ENCODE measurements around the gene NPFF. TPM values are rescaled to one million over a fixed set of nuclear protein-coding genes. Genes with fewer than 3 reads are reported as not detected.

NPFF gene
- total and polyA plus RNA-seq, 10 of the 15 experiments (the other 5 are each of a cell fraction or from before 2014, with no cell fraction given), result 0.21 to 0.69 (median 0.23) TPM; not detected in 7

DNA sequence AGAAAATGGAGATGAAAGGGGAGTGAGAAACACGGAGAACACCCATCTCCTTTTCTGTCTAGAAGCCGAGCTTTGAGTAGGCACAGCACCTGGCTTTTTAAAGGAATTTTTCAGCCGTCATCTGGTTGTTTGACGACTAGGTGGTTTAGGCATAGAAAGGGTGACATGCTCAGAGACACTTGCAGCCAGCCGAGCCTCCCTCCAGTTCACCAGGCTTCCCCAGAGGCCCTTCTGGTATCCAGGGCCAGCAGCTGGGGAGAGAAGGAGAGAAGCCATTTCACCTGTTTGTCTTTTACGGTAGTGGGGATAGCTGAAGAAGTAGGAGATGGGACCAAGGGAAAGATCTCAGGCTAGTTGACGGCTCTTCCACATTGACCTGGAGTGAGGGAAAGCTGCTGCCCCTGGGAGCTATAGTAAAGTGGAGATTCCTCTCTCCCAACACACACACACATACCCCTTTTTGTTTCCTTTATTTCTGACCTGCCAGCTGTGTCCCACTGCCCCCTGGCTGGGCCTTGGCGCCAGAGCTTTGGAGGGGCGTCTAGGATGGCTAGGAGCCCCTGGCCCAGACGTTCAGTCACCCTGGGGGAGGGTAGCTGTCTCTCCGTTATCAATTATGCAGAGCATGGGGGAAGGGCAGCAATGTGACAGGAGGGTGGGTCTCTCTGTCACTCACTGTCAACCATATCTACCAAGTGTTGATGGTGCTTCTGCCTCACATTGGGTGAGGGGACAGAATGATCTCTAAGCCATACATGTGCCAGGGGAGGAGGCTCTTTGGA is 13.5 kb downstream of the NPFF start:
- H3K27ac ChIP-seq (ENCODE audit: control insufficient read depth, insufficient read depth), result peak overlapping the region; percentile 46; the same call in 1 of the 2 replicates
- DNase-seq (ENCODE audit: low read depth, low spot score), result no peak
- peak overlapping the region; percentile 96 for H3K4me2 ChIP-seq (ENCODE audit: control insufficient read depth, insufficient read depth)
- WGBS (ENCODE audit: insufficient coverage, insufficient replicate concordance, low lambda C conversion rate, missing lambda C conversion rate), result 62% methylated on average over 11 of the region's 11 CpGs
- ATAC-seq, result peak; percentile 5
- in situ Hi-C loops (cut with MboI), result no loop called here
- peaks cover 17% of the 10 kb centered on the region for H3K4me1 ChIP-seq (ENCODE audit: control insufficient read depth, insufficient read depth, low read length)
- intact Hi-C loops (cut with micrococcal nuclease; ENCODE audit: unreplicated experiment), result no loop called here
- H2AFZ ChIP-seq (ENCODE audit: control insufficient read depth, low read depth, low read length), result peak overlapping the region; percentile 90
- ChIA-PET SMC1A (ENCODE audit: uncharacterized antibody, unreplicated experiment) (interaction anchor here (0.6 to 3.1 kb wide), 8 partner anchors 15 to 250 kb away, joined by 3 to 9 read pairs (median 3); no protein-coding TSS in a partner anchor), CTCF (interaction anchor here (0.8 to 4.8 kb wide), 7 partner anchors 9 to 169 kb away, joined by 3 to 20 read pairs (median 3); partner anchors contain the start of genes NPFF and PRR13), POLR2A (interaction anchor here (0.6 to 2.1 kb wide), 8 partner anchors 12 to 287 kb away, joined by 3 to 6 read pairs (median 3); partner anchors contain the start of gene ITGB7), RAD21 (ENCODE audit: unreplicated experiment) (interaction anchor here (1.0 to 1.5 kb wide), 5 partner anchors 12 to 182 kb away, joined by 3 to 7 read pairs (median 4); partner anchors contain the start of gene ATP5MC2)
- no peaks in the 10 kb centered on the region for H3K9me3 ChIP-seq (replicated peaks; ENCODE audit: control insufficient read depth, insufficient read depth, low read length)
- H3K27me3 ChIP-seq (replicated peaks in 1 of 2; ENCODE audit: control insufficient read depth in 2 of 2, insufficient read depth in 2 of 2, low read length in 1 of 2), result no peaks in the 10 kb centered on the region
- H3K9ac ChIP-seq (ENCODE audit: control insufficient read depth, insufficient read depth, low read length), result peak overlapping the region; percentile 74
- FAIRE-seq, result peak; percentile 68
- H4K20me1 ChIP-seq (ENCODE audit: control insufficient read depth, insufficient read depth), result no peaks in the 10 kb centered on the region
- peak overlapping the region; percentile 87 for H3K4me3 ChIP-seq
- no peaks in the 10 kb centered on the region for H3K79me2 ChIP-seq (ENCODE audit: control insufficient read depth, insufficient read depth, low read length)
- TF ChIP-seq CHD1 (IDR thresholded peaks at IDR 0.05; ENCODE audit: low read depth, low read length), result no peak
- TF ChIP-seq, protein P1, sequence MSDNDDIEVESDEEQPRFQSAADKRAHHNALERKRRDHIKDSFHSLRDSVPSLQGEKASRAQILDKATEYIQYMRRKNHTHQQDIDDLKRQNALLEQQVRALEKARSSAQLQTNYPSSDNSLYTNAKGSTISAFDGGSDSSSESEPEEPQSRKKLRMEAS (IDR thresholded peaks at IDR 0.05; ENCODE audit: low read depth, low read length), result no peak
- no peak for TF ChIP-seq DPF2 (IDR thresholded peaks at IDR 0.05)
- no peak for TF ChIP-seq MXI1 (IDR thresholded peaks at IDR 0.05; ENCODE audit: low read depth, low read length)
- TF ChIP-seq NR2C2 (IDR thresholded peaks at IDR 0.05; ENCODE audit: borderline replicate concordance, control insufficient read depth, insufficient read length, low read depth), result no peak
- no peak for TF ChIP-seq ETV6 (conservative IDR thresholded peaks at IDR 0.05 in 1 of 2, IDR thresholded peaks at IDR 0.05 in 1 of 2; ENCODE audit: borderline replicate concordance in 1 of 2, low read depth in 1 of 2)
- TF ChIP-seq PAX8 (IDR thresholded peaks at IDR 0.05), result no peak
- no peak for TF ChIP-seq TBL1XR1 (IDR thresholded peaks at IDR 0.05; ENCODE audit: low read depth, low read length)
- no peak for TF ChIP-seq IKZF2 (IDR thresholded peaks at IDR 0.05)
- TF ChIP-seq, protein P2, sequence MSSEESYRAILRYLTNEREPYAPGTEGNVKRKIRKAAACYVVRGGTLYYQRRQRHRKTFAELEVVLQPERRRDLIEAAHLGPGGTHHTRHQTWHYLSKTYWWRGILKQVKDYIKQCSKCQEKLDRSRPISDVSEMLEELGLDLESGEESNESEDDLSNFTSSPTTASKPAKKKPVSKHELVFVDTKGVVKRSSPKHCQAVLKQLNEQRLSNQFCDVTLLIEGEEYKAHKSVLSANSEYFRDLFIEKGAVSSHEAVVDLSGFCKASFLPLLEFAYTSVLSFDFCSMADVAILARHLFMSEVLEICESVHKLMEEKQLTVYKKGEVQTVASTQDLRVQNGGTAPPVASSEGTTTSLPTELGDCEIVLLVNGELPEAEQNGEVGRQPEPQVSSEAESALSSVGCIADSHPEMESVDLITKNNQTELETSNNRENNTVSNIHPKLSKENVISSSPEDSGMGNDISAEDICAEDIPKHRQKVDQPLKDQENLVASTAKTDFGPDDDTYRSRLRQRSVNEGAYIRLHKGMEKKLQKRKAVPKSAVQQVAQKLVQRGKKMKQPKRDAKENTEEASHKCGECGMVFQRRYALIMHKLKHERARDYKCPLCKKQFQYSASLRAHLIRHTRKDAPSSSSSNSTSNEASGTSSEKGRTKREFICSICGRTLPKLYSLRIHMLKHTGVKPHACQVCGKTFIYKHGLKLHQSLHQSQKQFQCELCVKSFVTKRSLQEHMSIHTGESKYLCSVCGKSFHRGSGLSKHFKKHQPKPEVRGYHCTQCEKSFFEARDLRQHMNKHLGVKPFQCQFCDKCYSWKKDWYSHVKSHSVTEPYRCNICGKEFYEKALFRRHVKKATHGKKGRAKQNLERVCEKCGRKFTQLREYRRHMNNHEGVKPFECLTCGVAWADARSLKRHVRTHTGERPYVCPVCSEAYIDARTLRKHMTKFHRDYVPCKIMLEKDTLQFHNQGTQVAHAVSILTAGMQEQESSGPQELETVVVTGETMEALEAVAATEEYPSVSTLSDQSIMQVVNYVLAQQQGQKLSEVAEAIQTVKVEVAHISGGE (CRISPR knock-in tag; IDR thresholded peaks at IDR 0.05), result no peak
- no peak for TF ChIP-seq MEF2A (IDR thresholded peaks at IDR 0.05; ENCODE audit: insufficient read depth, low read depth, low read length)
- TF ChIP-seq HDAC2 (IDR thresholded peaks at IDR 0.05), result no peak
- TF ChIP-seq, protein P3, sequence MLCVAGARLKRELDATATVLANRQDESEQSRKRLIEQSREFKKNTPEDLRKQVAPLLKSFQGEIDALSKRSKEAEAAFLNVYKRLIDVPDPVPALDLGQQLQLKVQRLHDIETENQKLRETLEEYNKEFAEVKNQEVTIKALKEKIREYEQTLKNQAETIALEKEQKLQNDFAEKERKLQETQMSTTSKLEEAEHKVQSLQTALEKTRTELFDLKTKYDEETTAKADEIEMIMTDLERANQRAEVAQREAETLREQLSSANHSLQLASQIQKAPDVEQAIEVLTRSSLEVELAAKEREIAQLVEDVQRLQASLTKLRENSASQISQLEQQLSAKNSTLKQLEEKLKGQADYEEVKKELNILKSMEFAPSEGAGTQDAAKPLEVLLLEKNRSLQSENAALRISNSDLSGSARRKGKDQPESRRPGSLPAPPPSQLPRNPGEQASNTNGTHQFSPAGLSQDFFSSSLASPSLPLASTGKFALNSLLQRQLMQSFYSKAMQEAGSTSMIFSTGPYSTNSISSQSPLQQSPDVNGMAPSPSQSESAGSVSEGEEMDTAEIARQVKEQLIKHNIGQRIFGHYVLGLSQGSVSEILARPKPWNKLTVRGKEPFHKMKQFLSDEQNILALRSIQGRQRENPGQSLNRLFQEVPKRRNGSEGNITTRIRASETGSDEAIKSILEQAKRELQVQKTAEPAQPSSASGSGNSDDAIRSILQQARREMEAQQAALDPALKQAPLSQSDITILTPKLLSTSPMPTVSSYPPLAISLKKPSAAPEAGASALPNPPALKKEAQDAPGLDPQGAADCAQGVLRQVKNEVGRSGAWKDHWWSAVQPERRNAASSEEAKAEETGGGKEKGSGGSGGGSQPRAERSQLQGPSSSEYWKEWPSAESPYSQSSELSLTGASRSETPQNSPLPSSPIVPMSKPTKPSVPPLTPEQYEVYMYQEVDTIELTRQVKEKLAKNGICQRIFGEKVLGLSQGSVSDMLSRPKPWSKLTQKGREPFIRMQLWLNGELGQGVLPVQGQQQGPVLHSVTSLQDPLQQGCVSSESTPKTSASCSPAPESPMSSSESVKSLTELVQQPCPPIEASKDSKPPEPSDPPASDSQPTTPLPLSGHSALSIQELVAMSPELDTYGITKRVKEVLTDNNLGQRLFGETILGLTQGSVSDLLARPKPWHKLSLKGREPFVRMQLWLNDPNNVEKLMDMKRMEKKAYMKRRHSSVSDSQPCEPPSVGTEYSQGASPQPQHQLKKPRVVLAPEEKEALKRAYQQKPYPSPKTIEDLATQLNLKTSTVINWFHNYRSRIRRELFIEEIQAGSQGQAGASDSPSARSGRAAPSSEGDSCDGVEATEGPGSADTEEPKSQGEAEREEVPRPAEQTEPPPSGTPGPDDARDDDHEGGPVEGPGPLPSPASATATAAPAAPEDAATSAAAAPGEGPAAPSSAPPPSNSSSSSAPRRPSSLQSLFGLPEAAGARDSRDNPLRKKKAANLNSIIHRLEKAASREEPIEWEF (IDR thresholded peaks at IDR 0.05; ENCODE audit: insufficient replicate concordance, low read depth, low read length), result no peak
- H3K36me3 ChIP-seq (ENCODE audit: control insufficient read depth in 2 of 2, insufficient read depth in 2 of 2, low read length in 1 of 2), result no peaks in the 10 kb centered on the region
- BruUV-seq (replicated peaks), result TSS peak; percentile 70

All from GM12878 (cell line).